WTC11 (cell line): ENCODE results near the gene SYNM. TPM values are rescaled to one million over a fixed set of nuclear protein-coding genes. Genes with fewer than 3 reads are reported as not detected.

Experiments used
- ATAC-seq: fragments of 200-7000 bp; cut with Tn5 transposase; 2 replicates; pipeline ENCODE4 v1.10.0; 2021; ENCODE audit warnings: mild to moderate bottlenecking, moderate library complexity
- CTCF ChIA-PET: fragments of 300-600 bp; sonication (Branson Sonifier 250); formaldehyde crosslinking; loops from one replicate; lab custom pipeline; 2021; ENCODE audit warnings: antibody characterized with exemption; lab: Charles Lee
- POLR2A ChIA-PET: fragments of 350-600 bp; sonication (Branson Sonifier 250); formaldehyde crosslinking; loops from one replicate; lab custom pipeline; 2021; ENCODE audit warnings: antibody characterized with exemption; lab: Charles Lee
- DNase-seq: peaks from one replicate; pipeline ENCODE4 v3.0.0; 2021; ENCODE audit warnings: low spot score
- H3K27ac Mint-ChIP-seq: 2 replicates; pipeline ENCODE4 v1.8.0; 2021; ENCODE audit warnings: mixed read lengths
- H3K27me3 Mint-ChIP-seq: 2 replicates; pipeline ENCODE4 v1.8.0; 2021; ENCODE audit warnings: low read depth, mild to moderate bottlenecking, moderate library complexity, mixed read lengths
- H3K36me3 Mint-ChIP-seq: 2 replicates; pipeline ENCODE4 v1.8.0; 2021; ENCODE audit warnings: mixed read lengths
- H3K4me1 Mint-ChIP-seq: 2 replicates; pipeline ENCODE4 v1.8.0; 2022; ENCODE audit warnings: mixed read lengths
- H3K4me3 Mint-ChIP-seq: 2 replicates; pipeline ENCODE4 v1.8.0; 2021; ENCODE audit warnings: mild to moderate bottlenecking, moderate library complexity, mixed read lengths
- H3K9me3 Mint-ChIP-seq: 2 replicates; pipeline ENCODE4 v1.8.0; 2021; ENCODE audit warnings: mixed read lengths
- ATF3 ChIP-seq: sonication (generic); formaldehyde crosslinking; conservative IDR thresholded peaks from 2 replicates; pipeline ENCODE4 v1.8.1; 2022; ENCODE audit warnings: mild to moderate bottlenecking, missing genetic modification reagents
- E2F4 ChIP-seq: sonication (generic); formaldehyde crosslinking; IDR thresholded peaks from 2 replicates; pipeline ENCODE4 v1.8.1; 2022; ENCODE audit warnings: low read depth, mild to moderate bottlenecking, moderate library complexity, missing genetic modification reagents, borderline replicate concordance
- ESRRA ChIP-seq: sonication (generic); formaldehyde crosslinking; IDR thresholded peaks from 2 replicates; pipeline ENCODE4 v1.8.1; 2022; ENCODE audit warnings: mild to moderate bottlenecking, missing genetic modification reagents, borderline replicate concordance
- FOXJ3 ChIP-seq: sonication (generic); formaldehyde crosslinking; IDR thresholded peaks from 2 replicates; pipeline ENCODE4 v1.9.0; 2021; ENCODE audit warnings: missing genetic modification reagents, mild to moderate bottlenecking, borderline replicate concordance
- FOXP1 ChIP-seq: sonication (generic); formaldehyde crosslinking; IDR thresholded peaks from 2 replicates; pipeline ENCODE4 v1.8.0; 2022; ENCODE audit warnings: missing genetic modification reagents, mild to moderate bottlenecking, moderate library complexity, borderline replicate concordance
- FOXP4 ChIP-seq: sonication (generic); formaldehyde crosslinking; IDR thresholded peaks from 2 replicates; pipeline ENCODE4 v1.8.0; 2022; ENCODE audit warnings: mild to moderate bottlenecking, missing genetic modification reagents
- GTF2I ChIP-seq: fragments of 250-450 bp; sonication (Bioruptor Pico); conservative IDR thresholded peaks from 2 replicates; pipeline ENCODE4 v1.4.0; 2021; ENCODE audit warnings: mild to moderate bottlenecking
- MXD4 ChIP-seq: fragments of 250-450 bp; sonication (Bioruptor Pico); IDR thresholded peaks from 2 replicates; pipeline ENCODE4 v1.8.0; 2021; ENCODE audit warnings: mild to moderate bottlenecking, moderate library complexity, borderline replicate concordance
- NR1H2 ChIP-seq: sonication (generic); formaldehyde crosslinking; IDR thresholded peaks from 2 replicates; pipeline ENCODE4 v1.9.0; 2021; ENCODE audit warnings: mild to moderate bottlenecking, moderate library complexity, missing genetic modification reagents
- NR2C2 ChIP-seq: sonication (generic); formaldehyde crosslinking; IDR thresholded peaks from 2 replicates; pipeline ENCODE4 v1.8.0; 2022; ENCODE audit warnings: mild to moderate bottlenecking, missing genetic modification reagents
- NR3C1 ChIP-seq: sonication (generic); formaldehyde crosslinking; conservative IDR thresholded peaks from 2 replicates; pipeline ENCODE4 v1.8.1; 2023; ENCODE audit warnings: low read depth, mild to moderate bottlenecking, missing genetic modification reagents
- PRDM15 ChIP-seq: sonication (generic); formaldehyde crosslinking; IDR thresholded peaks from 2 replicates; pipeline ENCODE4 v1.8.0; 2022; ENCODE audit warnings: missing genetic modification reagents
- USF1 ChIP-seq: sonication (generic); formaldehyde crosslinking; IDR thresholded peaks from 2 replicates; pipeline ENCODE4 v1.8.0; 2022; ENCODE audit warnings: mild to moderate bottlenecking, missing genetic modification reagents
- USF2 ChIP-seq: sonication (generic); formaldehyde crosslinking; IDR thresholded peaks from 2 replicates; pipeline ENCODE4 v1.8.1; 2023; ENCODE audit warnings: mild to moderate bottlenecking, missing genetic modification reagents, moderate library complexity
- ZBTB21 ChIP-seq: sonication (generic); formaldehyde crosslinking; IDR thresholded peaks from 2 replicates; pipeline ENCODE4 v1.8.1; 2023; ENCODE audit warnings: mild to moderate bottlenecking, missing genetic modification reagents, borderline replicate concordance
- ZNF317 ChIP-seq: sonication (generic); formaldehyde crosslinking; IDR thresholded peaks from 2 replicates; pipeline ENCODE4 v1.8.1; 2023; ENCODE audit warnings: low read depth, mild to moderate bottlenecking, moderate library complexity, missing genetic modification reagents, borderline replicate concordance
- ZNF425 ChIP-seq: fragments of 250-450 bp; sonication (Bioruptor Pico); conservative IDR thresholded peaks from 2 replicates; pipeline ENCODE4 v1.9.0; 2021; ENCODE audit warnings: mild to moderate bottlenecking
- total RNA-seq: library from RNA; stranded (reverse); gene quantifications from 3 replicates; pipeline ENCODE4 v1.2.3, GENCODE V29; 2021

Gene SYNM
- total RNA-seq, 1 experiment from 2014 or later: 2.2 TPM

GRCh38 chr15:99143242-99143641 lies 38.4 kb downstream of the SYNM start:
- Mint-ChIP-seq H3K27me3 (no peaks in the 10 kb centered on the region), H3K4me3 (no peak overlapping the region), H3K27ac (peak overlapping the region; percentile 85), H3K36me3 (peaks cover 18% of the 10 kb centered on the region), H3K9me3 (peaks cover 4% of the 10 kb centered on the region; the same call in 1 of the 2 replicates), H3K4me1 (peaks cover 57% of the 10 kb centered on the region)
- TF ChIP-seq FOXP4 (CRISPR knock-in tag) (no peak), ATF3 (no peak), ZBTB21 (CRISPR knock-in tag) (no peak), GTF2I (CRISPR knock-in tag) (no peak), NR2C2 (CRISPR knock-in tag) (no peak), FOXP1 (no peak), USF2 (CRISPR knock-in tag) (no peak), E2F4 (no peak), NR1H2 (CRISPR knock-in tag) (no peak), ESRRA (CRISPR knock-in tag) (no peak), NR3C1 (CRISPR knock-in tag) (no peak), USF1 (CRISPR knock-in tag) (no peak), PRDM15 (CRISPR knock-in tag) (no peak), ZNF425 (no peak), MXD4 (no peak), ZNF317 (CRISPR knock-in tag) (no peak), FOXJ3 (CRISPR knock-in tag) (no peak)
- DNase-seq (no peak), ATAC-seq (no peak)
- POLR2A ChIA-PET: interaction anchor here (0.5 to 0.8 kb wide), 2 partner anchors 54 to 90 kb away, joined by 3 read pairs; no protein-coding TSS in a partner anchor
- CTCF ChIA-PET: interaction anchor here (0.9 to 2.0 kb wide), 5 partner anchors 9 to 43 kb away, joined by 3 to 5 read pairs (median 4); partner anchors contain the start of gene SYNM
